GM23248 (cell line): Measurements from ENCODE around the gene MMEL1. TPM values are rescaled to one million over a fixed set of nuclear protein-coding genes. Genes with fewer than 3 reads are reported as not detected.

Experiments
- DNase-seq: peaks from one replicate; pipeline ENCODE4 v3.0.0-alpha.2; 2015
- H2AFZ ChIP-seq: fragments of 200-600 bp; sonication (generic); 2 replicates; pipeline ENCODE4 v1.6.1; 2016; ENCODE audit warnings: antibody characterized with exemption
- H3F3A ChIP-seq: fragments of 200-600 bp; sonication (generic); 2 replicates; pipeline ENCODE4 v1.6.1; 2016; ENCODE audit warnings: mild to moderate bottlenecking, antibody characterized with exemption, mixed run types; ENCODE audit not compliant: insufficient read depth
- H3K27ac ChIP-seq: fragments of 200-600 bp; sonication (generic); 2 replicates; pipeline ENCODE4 v1.5.1; 2016; ENCODE audit warnings: mild to moderate bottlenecking
- H3K27me3 ChIP-seq: fragments of 200-600 bp; sonication (generic); replicated peaks from 2 replicates; pipeline ENCODE4 v1.6.1; 2016; ENCODE audit warnings: mild to moderate bottlenecking; ENCODE audit not compliant: insufficient read depth
- H3K36me3 ChIP-seq: fragments of 200-600 bp; sonication (generic); 2 replicates; pipeline ENCODE4 v1.6.1; 2016; ENCODE audit warnings: low read depth, mild to moderate bottlenecking
- H3K4me1 ChIP-seq: fragments of 200-600 bp; sonication (generic); 2 replicates; pipeline ENCODE4 v1.6.1; 2016; ENCODE audit warnings: mild to moderate bottlenecking; ENCODE audit not compliant: insufficient read depth
- H3K4me2 ChIP-seq: fragments of 200-600 bp; sonication (generic); one replicate; pipeline ENCODE4 v1.6.1; 2016; ENCODE audit warnings: mild to moderate bottlenecking; ENCODE audit not compliant: unreplicated experiment
- H3K4me3 ChIP-seq: fragments of 200-600 bp; sonication (generic); 2 replicates; pipeline ENCODE4 v1.5.1; 2016; ENCODE audit warnings: mild to moderate bottlenecking
- H3K79me2 ChIP-seq: fragments of 200-600 bp; sonication (generic); 2 replicates; pipeline ENCODE4 v1.6.1; 2016; ENCODE audit warnings: mild to moderate bottlenecking; ENCODE audit not compliant: insufficient read depth
- H3K9ac ChIP-seq: fragments of 200-600 bp; sonication (generic); 2 replicates; pipeline ENCODE4 v1.6.1; 2016; ENCODE audit warnings: mild to moderate bottlenecking
- H3K9me2 ChIP-seq: fragments of 200-600 bp; sonication (generic); 2 replicates; pipeline ENCODE4 v1.6.1; 2016; ENCODE audit warnings: mixed run types, mild to moderate bottlenecking, moderate library complexity; ENCODE audit not compliant: insufficient read depth
- H3K9me3 ChIP-seq: fragments of 200-600 bp; sonication (generic); one replicate; pipeline ENCODE4 v1.6.1; 2017; ENCODE audit warnings: low read depth
- H4K20me1 ChIP-seq: fragments of 200-600 bp; sonication (generic); 2 replicates; pipeline ENCODE4 v1.6.0; 2016; ENCODE audit not compliant: insufficient read depth
- EZH2 ChIP-seq: fragments of 200-600 bp; sonication (generic); IDR thresholded peaks from 2 replicates; pipeline ENCODE4 v1.6.1; 2018; ENCODE audit warnings: antibody characterized with exemption, mild to moderate bottlenecking; ENCODE audit not compliant: insufficient read depth, poor library complexity, severe bottlenecking
- EZH2phosphoT487 ChIP-seq: fragments of 200-600 bp; sonication (generic); IDR thresholded peaks from 2 replicates; pipeline ENCODE4 v1.6.1; 2018; ENCODE audit warnings: antibody characterized with exemption, moderate library complexity, mild to moderate bottlenecking, low read depth; ENCODE audit not compliant: insufficient read depth
- WGBS, 2 experiments: methylation state at CpG; one replicate each; pipeline ENCODE4 v1.1.6; 2015 to 2017; ENCODE audit warnings: low lambda C conversion rate in 2 of 2, low coverage in 1 of 2; ENCODE audit errors: missing lambda C conversion rate in 2 of 2; 5-methylcytosine and 5-hydroxymethylcytosine counted together
- in situ Hi-C: fragments of 300-500 bp; cut with MboI; formaldehyde crosslinking; loops from 2 replicates; pipeline ENCODE4 v1.15.0; 2020
- polyA plus RNA-seq: library from polyadenylated mRNA; unstranded; fragments of >200 nt; fragmentation: Nextera tagmentation; extraction: Ambion mirVana; gene quantifications from 2 replicates; pipeline ENCODE4 v1.2.1, GENCODE V29; 2016
- total RNA-seq: library from RNA; depleted of rRNA; stranded (reverse); fragments of >200 nt; shearing (Covaris generic); gene quantifications from 2 replicates; pipeline ENCODE4 v1.2.3, GENCODE V29; 2014

The MMEL1 gene
- total and polyA plus RNA-seq, 2 experiments from 2014 or later, result not detected

- Histone ChIP-seq H3K79me2 (no peaks in the 10 kb centered on the region), H4K20me1 (no peaks in the 10 kb centered on the region), H3K36me3 (no peaks in the 10 kb centered on the region), H3K4me1 (no peaks in the 10 kb centered on the region), H3K4me3 (no peak overlapping the region), H2AFZ (no peak overlapping the region), H3K27me3 (peaks cover 23% of the 10 kb centered on the region), H3F3A (no peaks in the 10 kb centered on the region), H3K4me2 (no peak overlapping the region), H3K9me2 (no peaks in the 10 kb centered on the region), H3K9ac (no peak overlapping the region), H3K27ac (no peak overlapping the region), H3K9me3 (no peaks in the 10 kb centered on the region)
- TF ChIP-seq EZH2 (no peak), EZH2phosphoT487 (no peak)
- WGBS, 2 experiments, result 47 to 48% methylated on average over 25 to 33 of the region's 34 CpGs
- DNase-seq, result no peak
- in situ Hi-C loops, result no loop called here
Observed at GRCh38 chr1:2566101-2567045, 66.4 kb downstream of the MMEL1 start.

- Histone ChIP-seq H3F3A (no peaks in the 10 kb centered on the region), H3K79me2 (no peaks in the 10 kb centered on the region), H3K9ac (no peak overlapping the region), H3K4me2 (no peak overlapping the region), H3K4me3 (no peak overlapping the region), H3K4me1 (no peaks in the 10 kb centered on the region), H2AFZ (no peak overlapping the region), H3K27me3 (peaks cover 18% of the 10 kb centered on the region), H3K36me3 (no peaks in the 10 kb centered on the region), H3K27ac (no peak overlapping the region), H3K9me2 (no peaks in the 10 kb centered on the region), H3K9me3 (no peaks in the 10 kb centered on the region), H4K20me1 (no peaks in the 10 kb centered on the region)
- no peak for DNase-seq
- no peak for TF ChIP-seq EZH2phosphoT487
- WGBS, 2 experiments, result 23% methylated on average over 14 of the region's 14 CpGs
- in situ Hi-C loops, result no loop called here
Observed at GRCh38 chr1:2564815-2565374, 67.9 kb downstream of the MMEL1 start.

DNA sequence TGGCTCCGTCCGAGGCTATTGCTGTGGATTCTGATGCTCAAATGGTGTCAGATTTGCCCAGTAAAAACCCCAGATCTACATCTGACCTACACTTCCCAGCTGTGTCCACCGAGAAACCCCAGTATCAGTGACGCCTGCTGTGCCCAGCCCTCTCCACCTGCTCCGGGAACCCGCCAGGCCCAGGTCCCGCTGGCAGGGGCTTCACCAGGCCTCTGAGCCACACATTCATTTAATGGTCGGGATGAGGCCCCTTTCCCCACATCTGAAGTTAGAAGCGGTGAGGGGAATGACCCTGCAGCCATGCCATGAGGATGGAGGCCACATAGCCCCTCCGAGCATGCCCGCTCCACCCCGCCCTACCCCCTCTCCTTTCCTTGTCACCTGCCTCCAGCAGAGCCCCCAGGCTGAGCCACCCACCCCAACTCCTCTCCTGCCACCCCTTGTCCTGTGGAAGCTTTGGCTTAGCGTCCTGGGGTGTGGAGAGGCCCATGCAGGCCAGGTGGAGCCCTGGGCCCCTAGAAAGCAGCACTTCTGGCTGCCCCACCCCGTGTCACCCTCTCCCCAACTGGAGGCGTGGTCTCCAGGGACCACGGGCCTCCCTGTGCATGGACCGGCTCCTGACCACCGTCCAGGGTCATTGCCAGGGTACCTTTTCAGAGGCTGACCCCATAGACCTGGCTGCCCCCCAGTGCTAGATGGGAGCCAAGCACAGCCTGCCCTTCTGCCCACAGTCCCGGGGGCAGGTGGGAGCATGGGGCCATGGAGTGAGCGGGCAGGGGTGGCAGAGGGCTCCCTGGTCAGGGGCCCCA lies 68.6 kb downstream of the MMEL1 start:
- Histone ChIP-seq H3K4me1 (no peaks in the 10 kb centered on the region), H3K36me3 (no peaks in the 10 kb centered on the region), H2AFZ (no peak overlapping the region), H3K79me2 (no peaks in the 10 kb centered on the region), H3K9ac (no peak overlapping the region), H3K9me2 (no peaks in the 10 kb centered on the region), H3K4me2 (no peak overlapping the region), H3F3A (no peaks in the 10 kb centered on the region), H4K20me1 (no peaks in the 10 kb centered on the region), H3K27me3 (peaks cover 14% of the 10 kb centered on the region), H3K27ac (no peak overlapping the region), H3K9me3 (no peaks in the 10 kb centered on the region), H3K4me3 (no peak overlapping the region)
- in situ Hi-C loops, result no loop called here
- WGBS, 2 experiments, result 65 to 67% methylated on average over 19 to 20 of the region's 20 CpGs
- TF ChIP-seq EZH2phosphoT487 (no peak), EZH2 (no peak)
- DNase-seq, result no peak

DNA sequence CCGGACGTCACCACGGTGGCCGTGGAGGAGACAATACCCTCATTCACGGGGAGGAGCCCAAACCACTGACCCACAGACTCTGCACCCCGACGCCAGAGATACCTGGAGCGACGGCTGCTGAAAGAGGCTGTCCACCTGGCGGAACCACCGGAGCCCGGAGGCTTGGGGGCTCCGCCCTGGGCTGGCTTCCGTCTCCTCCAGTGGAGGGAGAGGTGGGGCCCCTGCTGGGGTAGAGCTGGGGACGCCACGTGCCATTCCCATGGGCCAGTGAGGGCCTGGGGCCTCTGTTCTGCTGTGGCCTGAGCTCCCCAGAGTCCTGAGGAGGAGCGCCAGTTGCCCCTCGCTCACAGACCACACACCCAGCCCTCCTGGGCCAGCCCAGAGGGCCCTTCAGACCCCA lies 69.6 kb downstream of the MMEL1 start:
- Histone ChIP-seq H3K4me2 (no peak overlapping the region), H3K9me3 (no peaks in the 10 kb centered on the region), H2AFZ (no peak overlapping the region), H4K20me1 (no peaks in the 10 kb centered on the region), H3K79me2 (no peaks in the 10 kb centered on the region), H3K36me3 (no peaks in the 10 kb centered on the region), H3K4me1 (no peaks in the 10 kb centered on the region), H3K27ac (no peak overlapping the region), H3K27me3 (peaks cover 14% of the 10 kb centered on the region), H3K4me3 (no peak overlapping the region), H3F3A (no peaks in the 10 kb centered on the region), H3K9ac (no peak overlapping the region), H3K9me2 (no peaks in the 10 kb centered on the region)
- in situ Hi-C loops, result no loop called here
- DNase-seq, result no peak
- TF ChIP-seq EZH2 (no peak), EZH2phosphoT487 (no peak)
- 88 to 90% methylated on average over 18 of the region's 18 CpGs for WGBS, 2 experiments
